ENCODE results near the gene TPCN1.

DNA sequence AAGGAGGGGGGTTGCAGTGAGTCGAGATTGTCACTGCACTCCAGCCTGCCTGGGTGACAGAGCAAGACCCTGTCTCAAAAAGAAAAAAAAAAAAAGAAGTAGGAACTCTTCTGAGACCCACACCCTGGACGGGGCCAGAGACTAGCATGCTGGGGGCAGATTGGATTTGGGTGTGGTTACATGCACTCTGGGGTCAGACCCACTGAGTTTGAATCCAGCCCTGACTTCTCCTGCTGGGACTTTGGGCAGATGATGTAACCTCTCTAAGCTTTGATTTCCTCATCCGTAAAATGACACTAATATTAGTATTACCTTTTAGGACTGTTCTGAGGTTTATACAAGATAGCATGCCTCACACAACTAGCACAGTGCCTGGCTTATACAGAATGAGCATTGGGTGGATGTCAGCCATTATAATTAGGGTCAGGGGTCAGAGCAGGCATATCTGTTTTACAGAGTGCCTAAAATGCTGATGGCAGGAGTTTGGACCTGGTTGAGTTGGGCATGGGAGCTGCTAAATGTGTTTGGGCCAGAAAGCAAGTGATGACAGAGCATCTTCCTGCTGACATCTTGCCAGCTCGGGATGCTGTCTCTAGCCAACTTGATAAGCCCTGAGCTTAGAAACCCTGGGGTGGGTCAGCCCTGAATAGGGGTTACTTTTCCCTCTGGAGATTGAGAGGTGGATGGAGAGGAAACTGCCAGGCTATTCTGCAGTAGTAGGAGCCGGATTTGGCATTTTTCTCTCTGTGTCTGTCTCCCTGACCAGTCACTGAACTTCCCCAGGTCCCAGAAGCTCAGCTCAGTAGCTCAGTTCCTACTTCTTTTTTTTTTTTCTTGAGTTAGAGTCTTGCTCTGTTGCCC, 15.5 kb downstream of the TPCN1 start:
- TF ChIP-seq CTCF (IDR thresholded peaks at IDR 0.05) (no peak), POLR2A (IDR thresholded peaks at IDR 0.05) (no peak)

Data from transverse colon (tissue), 3 donors.